H1 (cell line): ENCODE measurements around the gene PLCB2. TPM values are rescaled to one million over a fixed set of nuclear protein-coding genes. Genes with fewer than 3 reads are reported as not detected.

Experiments used
- CTCF ChIA-PET: fragments of 300-600 bp; sonication (Branson Sonifier 250); formaldehyde crosslinking; loops from one replicate; lab custom pipeline; 2021; ENCODE audit not compliant: partially characterized antibody; lab: Charles Lee
- POLR2A ChIA-PET: fragments of 300-600 bp; sonication (Branson Sonifier 250); formaldehyde crosslinking; loops from one replicate; lab custom pipeline; 2021; ENCODE audit warnings: inconsistent platforms; ENCODE audit not compliant: partially characterized antibody; lab: Charles Lee
- DNase-seq, 2 experiments: peaks; one replicate each; pipeline versions ENCODE4 v3.0.0 to v3.0.0-alpha.2; 2010 to 2022; ENCODE audit warnings: low spot score in 2 of 2, low read depth in 1 of 2, mixed read lengths in 1 of 2
- FAIRE-seq: peaks from 2 replicates; lab custom pipeline; 2011; peaks lifted over from hg19 to GRCh38; lab: Jason Lieb, UNC
- H2AFZ ChIP-seq: 2 replicates; pipeline ENCODE4 v1.8.1; 2012; ENCODE audit warnings: low read length, inconsistent platforms
- H2AK5ac ChIP-seq: 2 replicates; pipeline ENCODE4 v1.6.1; 2013; ENCODE audit warnings: low read depth, low read length
- H2BK120ac ChIP-seq: replicated peaks from 2 replicates; pipeline ENCODE3; 2013; ENCODE audit warnings: low read depth, low read length, inconsistent platforms
- H2BK12ac ChIP-seq: 2 replicates; pipeline ENCODE4 v1.6.1; 2013; ENCODE audit warnings: low read depth, low read length
- H2BK15ac ChIP-seq: 2 replicates; pipeline ENCODE4 v1.6.1; 2013; ENCODE audit warnings: low read length
- H2BK20ac ChIP-seq: 2 replicates; pipeline ENCODE4 v1.6.1; 2013; ENCODE audit warnings: low read length
- H2BK5ac ChIP-seq: 2 replicates; pipeline ENCODE4 v1.6.1; 2013; ENCODE audit warnings: low read depth, low read length
- H3K14ac ChIP-seq: 2 replicates; pipeline ENCODE4 v1.6.1; 2013; ENCODE audit warnings: inconsistent platforms; ENCODE audit not compliant: insufficient read length
- H3K18ac ChIP-seq: 2 replicates; pipeline ENCODE4 v1.6.1; 2013; ENCODE audit warnings: low read length; ENCODE audit errors: extremely low read depth
- H3K23ac ChIP-seq: 2 replicates; pipeline ENCODE4 v1.6.1; 2013; ENCODE audit warnings: inconsistent platforms; ENCODE audit not compliant: insufficient read length
- H3K23me2 ChIP-seq: 2 replicates; pipeline ENCODE4 v1.6.1; 2013; ENCODE audit warnings: low read depth, low read length
- H3K27ac ChIP-seq: 2 replicates; pipeline ENCODE4 v1.6.1; 2011; ENCODE audit warnings: low read depth, low read length, inconsistent platforms
- H3K27me3 ChIP-seq, 4 experiments: replicated peaks in 1 of 4; 1 replicate in 1 of 4; 2 replicates in 3 of 4; pipeline versions ENCODE4 v1.6.1 to v1.8.1; 2011 to 2013; ENCODE audit warnings: low read length in 3 of 4, mild to moderate bottlenecking in 3 of 4, inconsistent platforms in 2 of 4, mixed read lengths in 2 of 4, moderate library complexity in 1 of 4; ENCODE audit not compliant: control insufficient read depth in 3 of 4, insufficient read depth in 3 of 4; ENCODE audit errors: extremely low read depth in 1 of 4
- H3K36me3 ChIP-seq, 4 experiments: 2 replicates each; pipeline versions ENCODE4 v1.6.1 to v1.8.1; 2011 to 2013; ENCODE audit warnings: mild to moderate bottlenecking in 4 of 4, low read length in 3 of 4, moderate library complexity in 2 of 4, control low read depth in 1 of 4, inconsistent platforms in 1 of 4; ENCODE audit not compliant: insufficient read depth in 4 of 4, control insufficient read depth in 2 of 4
- H3K4ac ChIP-seq: replicated peaks from 2 replicates; pipeline ENCODE3; 2013; ENCODE audit warnings: low read length, low read depth, mixed read lengths, inconsistent platforms; ENCODE audit not compliant: insufficient read length
- H3K4me1 ChIP-seq, 4 experiments: replicated peaks in 1 of 4; 1 replicate in 1 of 4; 2 replicates in 3 of 4; pipeline versions ENCODE4 v1.6.1 to v1.8.1; 2011 to 2013; ENCODE audit warnings: low read length in 3 of 4, inconsistent platforms in 2 of 4, mixed read lengths in 1 of 4; ENCODE audit not compliant: insufficient read depth in 4 of 4, control insufficient read depth in 3 of 4
- H3K4me2 ChIP-seq, 2 experiments: 2 replicates each; pipeline versions ENCODE4 v1.6.1 to v1.8.1; 2011 to 2013; ENCODE audit warnings: low read depth in 2 of 2, low read length in 2 of 2, control low read depth in 1 of 2, inconsistent platforms in 1 of 2, mild to moderate bottlenecking in 1 of 2; ENCODE audit not compliant: insufficient read depth in 1 of 2
- H3K4me3 ChIP-seq, 4 experiments: fragments of 200-600, 300-600 bp in 1 of 4; sonication (generic), shearing (Covaris generic), sonication (Bioruptor Twin) in 1 of 4; 2 replicates each; pipeline versions ENCODE4 v1.5.1 to v1.8.1; 2011 to 2016; ENCODE audit warnings: low read length in 4 of 4, low read depth in 3 of 4, control low read depth in 2 of 4, inconsistent platforms in 2 of 4, mild to moderate bottlenecking in 2 of 4, mixed read lengths in 1 of 4, moderate library complexity in 1 of 4; ENCODE audit not compliant: insufficient read depth in 2 of 4; ENCODE audit errors: extremely low read depth in 1 of 4
- H3K56ac ChIP-seq: replicated peaks from 2 replicates; pipeline ENCODE3; 2013; ENCODE audit warnings: low read depth, mild to moderate bottlenecking, mixed read lengths, low read length, inconsistent platforms; ENCODE audit not compliant: insufficient read length
- H3K79me1 ChIP-seq: 2 replicates; pipeline ENCODE4 v1.6.1; 2013; ENCODE audit warnings: low read depth, low read length, control low read depth
- H3K79me2 ChIP-seq, 2 experiments: 2 replicates each; pipeline versions ENCODE4 v1.6.1 to v1.8.1; 2012 to 2013; ENCODE audit warnings: low read length in 2 of 2, mild to moderate bottlenecking in 2 of 2, inconsistent platforms in 1 of 2; ENCODE audit not compliant: insufficient read depth in 2 of 2, control insufficient read depth in 1 of 2
- H3K9ac ChIP-seq, 4 experiments: replicated peaks in 1 of 4; 1 replicate in 1 of 4; 2 replicates in 3 of 4; pipeline versions ENCODE4 v1.6.1 to v1.8.1; 2011 to 2013; ENCODE audit warnings: low read depth in 3 of 4, low read length in 3 of 4, control low read depth in 2 of 4, mild to moderate bottlenecking in 2 of 4, moderate library complexity in 2 of 4, inconsistent platforms in 1 of 4; ENCODE audit errors: extremely low read depth in 1 of 4
- H3K9me3 ChIP-seq, 2 experiments: 2 replicates each; pipeline versions ENCODE4 v1.6.1 to v1.8.1; 2012 to 2013; ENCODE audit warnings: mild to moderate bottlenecking in 2 of 2, moderate library complexity in 2 of 2, control low read depth in 1 of 2, inconsistent platforms in 1 of 2, low read depth in 1 of 2, low read length in 1 of 2, mixed read lengths in 1 of 2; ENCODE audit not compliant: insufficient read depth in 2 of 2
- H4K20me1 ChIP-seq, 2 experiments: replicated peaks in 1 of 2; 2 replicates each; pipeline versions ENCODE3 to v1.8.1; 2011 to 2013; ENCODE audit warnings: inconsistent platforms in 2 of 2, low read length in 2 of 2, mild to moderate bottlenecking in 1 of 2; ENCODE audit not compliant: insufficient read depth in 2 of 2, control insufficient read depth in 1 of 2
- H4K5ac ChIP-seq: 2 replicates; pipeline ENCODE4 v1.6.1; 2013; ENCODE audit warnings: low read length, low read depth, mixed read lengths, inconsistent platforms; ENCODE audit not compliant: insufficient read length
- H4K8ac ChIP-seq: 2 replicates; pipeline ENCODE4 v1.8.0; 2013; ENCODE audit warnings: mild to moderate bottlenecking, moderate library complexity, low read length, inconsistent platforms; ENCODE audit not compliant: insufficient read depth; ENCODE audit errors: extremely low read depth
- H4K91ac ChIP-seq: replicated peaks from 2 replicates; pipeline ENCODE3; 2013; ENCODE audit warnings: low read length, mixed read lengths, inconsistent platforms; ENCODE audit not compliant: insufficient read length
- ASH2L ChIP-seq: fragments of 200-600, 300-600 bp; sonication (generic); IDR thresholded peaks from one replicate; pipeline ENCODE4 v1.7.1; 2017; ENCODE audit warnings: low read length
- BRCA1 ChIP-seq: IDR thresholded peaks from 2 replicates; pipeline ENCODE4 v1.6.1; 2012; ENCODE audit warnings: low read depth, low read length, improper control_type of control experiment
- CHD2 ChIP-seq: IDR thresholded peaks from 2 replicates; pipeline ENCODE4 v1.6.1; 2012; ENCODE audit warnings: low read length, improper control_type of control experiment
- TBP ChIP-seq: IDR thresholded peaks from 2 replicates; pipeline ENCODE4 v1.6.1; 2011; ENCODE audit warnings: low read depth, low read length, improper control_type of control experiment
- WGBS, 2 experiments: shearing (Covaris generic) in 1 of 2; methylation state at CpG; one replicate each; pipeline versions ENCODE4 v1.1.6 to v1.1.7; 2013 to 2015; ENCODE audit warnings: low lambda C conversion rate in 2 of 2, mixed read lengths in 2 of 2, inconsistent platforms in 1 of 2, low coverage in 1 of 2, missing lambda C conversion rate in 1 of 2; ENCODE audit not compliant: insufficient replicate concordance in 2 of 2, insufficient coverage in 1 of 2, insufficient read length in 1 of 2; ENCODE audit errors: extremely low coverage in 1 of 2, missing lambda C conversion rate in 1 of 2; 5-methylcytosine and 5-hydroxymethylcytosine counted together
- polyA plus RNA-seq, 7 experiments: library from polyadenylated mRNA; depleted of rRNA in 3 of 7; stranded (reverse) in 5 of 7; unstranded in 2 of 7; fragments of >200 nt in 5 of 7; fragments of 200-250 nt in 2 of 7; gene quantifications; 1 replicate in 5 of 7; 2 replicates in 1 of 7; 4 replicates in 1 of 7; pipeline versions ENCODE4 v1.2.1 to v1.2.3, GENCODE V29; 2011 to 2013; ENCODE audit warnings: missing spikeins in 2 of 7, mixed read lengths in 2 of 7
- total RNA-seq: library from RNA; stranded (reverse); fragmentation: NEBNext Ultra II Directional; extraction: Animal tissue kit (Norgen Biotek cat#: 25700); gene quantifications from 2 replicates; pipeline ENCODE4 v1.2.1, GENCODE V29; 2021
- TF ChIP-seq, protein P1 (sequence below): IDR thresholded peaks from 2 replicates; pipeline ENCODE4 v1.6.1; 2011; ENCODE audit warnings: low read length, improper control_type of control experiment

The PLCB2 gene
- total and polyA plus RNA-seq, 2 of the 8 experiments (the other 6 are each of a cell fraction or from before 2014, with no cell fraction given), result 7.2 to 8.4 TPM

DNA sequence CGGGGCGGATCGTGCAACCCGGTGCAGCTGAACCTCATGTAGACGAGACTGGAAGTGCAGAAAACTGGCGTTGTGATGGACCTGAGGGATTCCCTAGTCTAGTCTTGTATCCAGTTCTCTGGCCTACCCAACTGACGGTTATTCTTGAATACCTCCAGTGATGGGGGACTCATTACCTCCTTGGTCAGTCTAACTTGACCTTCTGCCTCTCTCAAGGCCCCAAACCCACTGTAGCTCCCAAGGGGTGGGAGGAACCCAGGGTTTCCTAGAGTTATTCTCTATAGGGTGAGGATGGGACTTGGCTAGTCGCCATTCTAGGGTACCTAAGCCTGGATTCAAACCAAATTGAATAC lies 57.5 kb downstream of the PLCB2 start:
- no peak overlapping the region for H3K23ac ChIP-seq
- no peak overlapping the region for H3K56ac ChIP-seq
- H3K18ac ChIP-seq, result no peak overlapping the region
- 89% methylated on average over 8 of the region's 8 CpGs; no CpG with 5 or more reads in 1 of the 2 experiments for WGBS, 2 experiments
- no peak overlapping the region for H3K4me3 ChIP-seq
- H4K91ac ChIP-seq, result no peak overlapping the region
- H4K20me1 ChIP-seq, result no peaks in the 10 kb centered on the region
- peaks cover 7% of the 10 kb centered on the region; the same call in 1 of the 2 replicates for H3K23me2 ChIP-seq
- H2BK5ac ChIP-seq, result no peak overlapping the region
- no peak overlapping the region for H3K9ac ChIP-seq
- H4K8ac ChIP-seq, result no peak overlapping the region
- no peaks in the 10 kb centered on the region for H3K36me3 ChIP-seq
- H2AK5ac ChIP-seq, result no peak overlapping the region
- ChIA-PET CTCF (interaction anchor here (1.2 to 46.3 kb wide), 6 partner anchors 10 to 65 kb away, joined by 3 to 1340 read pairs (median 12); partner anchors contain the start of gene PAK6), POLR2A (interaction anchor here (0.9 to 6.7 kb wide), 3 partner anchors 10 to 30 kb away, joined by 3 to 47 read pairs (median 4); partner anchors contain the start of gene PAK6)
- H2BK20ac ChIP-seq, result no peak overlapping the region
- H3K27me3 ChIP-seq, result peaks cover 11 to 41% (median 32%) of the 10 kb centered on the region in 4 experiments
- H3K27ac ChIP-seq, result no peak overlapping the region
- no peak overlapping the region for H4K5ac ChIP-seq
- H2BK120ac ChIP-seq, result no peak overlapping the region
- DNase-seq (no peak), FAIRE-seq (no peak)
- H3K4ac ChIP-seq, result no peak overlapping the region
- H3K9me3 ChIP-seq, result no peaks in the 10 kb centered on the region
- no peak overlapping the region for H3K14ac ChIP-seq
- no peaks in the 10 kb centered on the region; the same call in 1 of the 2 replicates for H3K79me1 ChIP-seq
- H3K4me2 ChIP-seq, result no peak overlapping the region
- no peak overlapping the region for H2BK12ac ChIP-seq
- H3K4me1 ChIP-seq, result peaks cover 0 to 14% (median 12%) of the 10 kb centered on the region in 4 experiments; a peak in 5 of 7 replicates
- H3K79me2 ChIP-seq, result no peaks in the 10 kb centered on the region
- no peak overlapping the region for H2AFZ ChIP-seq
- no peak overlapping the region for H2BK15ac ChIP-seq
- no peak for TF ChIP-seq ASH2L
- no peak for TF ChIP-seq CHD2
- TF ChIP-seq, protein P1, sequence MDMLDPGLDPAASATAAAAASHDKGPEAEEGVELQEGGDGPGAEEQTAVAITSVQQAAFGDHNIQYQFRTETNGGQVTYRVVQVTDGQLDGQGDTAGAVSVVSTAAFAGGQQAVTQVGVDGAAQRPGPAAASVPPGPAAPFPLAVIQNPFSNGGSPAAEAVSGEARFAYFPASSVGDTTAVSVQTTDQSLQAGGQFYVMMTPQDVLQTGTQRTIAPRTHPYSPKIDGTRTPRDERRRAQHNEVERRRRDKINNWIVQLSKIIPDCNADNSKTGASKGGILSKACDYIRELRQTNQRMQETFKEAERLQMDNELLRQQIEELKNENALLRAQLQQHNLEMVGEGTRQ, result no peak
- no peak for TF ChIP-seq BRCA1
- no peak for TF ChIP-seq TBP
